ENCODE results near the gene VAPA.

The VAPA gene

GRCh38 chr18:9914584-9915290, 921 bp downstream of the VAPA start:
- peak; percentile 64 to 68 for DNase-seq (ENCODE audit: low read depth in 2 of 2)

GRCh38 chr18:9915291-9916076, 1.7 kb downstream of the VAPA start:
- no peak for DNase-seq (ENCODE audit: low read depth in 2 of 2)

- no peak for DNase-seq (ENCODE audit: low read depth in 2 of 2)
Observed at GRCh38 chr18:9916077-9916639, 2.3 kb downstream of the VAPA start.

GRCh38 chr18:9916808-9917207, 3.0 kb downstream of the VAPA start:
- no peak for DNase-seq (ENCODE audit: low read depth in 2 of 2)

GRCh38 chr18:9918016-9918680, 4.3 kb downstream of the VAPA start:
- no peak for DNase-seq (ENCODE audit: low read depth in 2 of 2)

GRCh38 chr18:9919564-9920232, 5.9 kb downstream of the VAPA start:
- DNase-seq (ENCODE audit: low read depth in 2 of 2), result no peak

GRCh38 chr18:9922592-9923311, 8.9 kb downstream of the VAPA start:
- DNase-seq (ENCODE audit: low read depth in 2 of 2), result no peak

- no peak for DNase-seq (ENCODE audit: low read depth in 2 of 2)
Observed at GRCh38 chr18:9924371-9924943, 10.6 kb downstream of the VAPA start.

GRCh38 chr18:9925369-9925768, 11.6 kb downstream of the VAPA start:
- DNase-seq (ENCODE audit: low read depth in 2 of 2), result no peak

GRCh38 chr18:9925795-9926194, 12.0 kb downstream of the VAPA start:
- DNase-seq (ENCODE audit: low read depth in 2 of 2), result no peak

- DNase-seq (ENCODE audit: low read depth in 2 of 2), result no peak
Observed at GRCh38 chr18:9926223-9926894, 12.5 kb downstream of the VAPA start.

GRCh38 chr18:9926977-9927376, 13.2 kb downstream of the VAPA start:
- DNase-seq (ENCODE audit: low read depth in 2 of 2), result no peak

- DNase-seq (ENCODE audit: low read depth in 2 of 2), result no peak
Observed at GRCh38 chr18:9927392-9928063, 13.7 kb downstream of the VAPA start.

- DNase-seq (ENCODE audit: low read depth in 2 of 2), result no peak
Observed at GRCh38 chr18:9928646-9929259, 14.9 kb downstream of the VAPA start.

- DNase-seq (ENCODE audit: low read depth in 2 of 2), result no peak
Observed at GRCh38 chr18:9930299-9930884, 16.6 kb downstream of the VAPA start.

- DNase-seq (ENCODE audit: low read depth in 2 of 2), result no peak
Observed at GRCh38 chr18:9931146-9931545, 17.3 kb downstream of the VAPA start.

GRCh38 chr18:9931678-9932077, 17.9 kb downstream of the VAPA start:
- DNase-seq (ENCODE audit: low read depth in 2 of 2), result no peak

GRCh38 chr18:9933865-9934264, 20.0 kb downstream of the VAPA start:
- DNase-seq (ENCODE audit: low read depth in 2 of 2), result no peak

GRCh38 chr18:9934274-9934673, 20.5 kb downstream of the VAPA start:
- no peak for DNase-seq (ENCODE audit: low read depth in 2 of 2)

Measured in stimulated activated CD8-positive, alpha-beta memory T cell treated with anti-CD3 and anti-CD28 coated beads, Interleukin-15, amount 100 ng/mL, for 48 hours (primary cell).